Activated CD4-positive, CD25-positive, alpha-beta regulatory T cell treated with anti-CD3 and anti-CD28 coated beads, Interleukin-2, amount 50 U/mL, for 16 hours (primary cell): Measurements from ENCODE around the gene SLC32A1.

Experiments
- DNase-seq: peaks from one replicate; pipeline ENCODE4 v3.0.0-alpha.2; 2020; ENCODE audit warnings: low read depth, low spot score

The SLC32A1 gene

GRCh38 chr20:38723848-38724625 lies at the start of gene SLC32A1:
Gene SLC32A1, plus strand, starts transcription at chr20:38724486. Its CDS starts 239 bp downstream, at chr20:38724725.
- DNase-seq: no peak

- DNase-seq: no peak
Observed at GRCh38 chr20:38674765-38675133, 49.5 kb upstream of the SLC32A1 start.

- no peak for DNase-seq
Observed at GRCh38 chr20:38676576-38676975, 47.7 kb upstream of the SLC32A1 start.

- no peak for DNase-seq
Observed at GRCh38 chr20:38680500-38681306, 43.6 kb upstream of the SLC32A1 start.

- no peak for DNase-seq
Observed at GRCh38 chr20:38685271-38685670, 39.0 kb upstream of the SLC32A1 start.

GRCh38 chr20:38685853-38686473 lies 38.3 kb upstream of the SLC32A1 start:
- no peak for DNase-seq

- no peak for DNase-seq
Observed at GRCh38 chr20:38692436-38693411, 31.6 kb upstream of the SLC32A1 start.

GRCh38 chr20:38697306-38697705 lies 27.0 kb upstream of the SLC32A1 start:
- no peak for DNase-seq

GRCh38 chr20:38698541-38698940 lies 25.7 kb upstream of the SLC32A1 start:
- no peak for DNase-seq

GRCh38 chr20:38700141-38700540 lies 24.1 kb upstream of the SLC32A1 start:
- no peak for DNase-seq

GRCh38 chr20:38700926-38701325 lies 23.4 kb upstream of the SLC32A1 start:
- no peak for DNase-seq

GRCh38 chr20:38703526-38703925 lies 20.8 kb upstream of the SLC32A1 start:
- no peak for DNase-seq

- no peak for DNase-seq
Observed at GRCh38 chr20:38704136-38704535, 20.1 kb upstream of the SLC32A1 start.

GRCh38 chr20:38706509-38706908 lies 17.8 kb upstream of the SLC32A1 start:
- DNase-seq: no peak

GRCh38 chr20:38714308-38714707 lies 10.0 kb upstream of the SLC32A1 start:
- DNase-seq: no peak

GRCh38 chr20:38715646-38716045 lies 8.6 kb upstream of the SLC32A1 start:
- DNase-seq: no peak

GRCh38 chr20:38722683-38723016 lies 1.6 kb upstream of the SLC32A1 start:
- DNase-seq: no peak

GRCh38 chr20:38723017-38723847 lies 1.1 kb upstream of the SLC32A1 start:
- no peak for DNase-seq

GRCh38 chr20:38724626-38725147 lies 401 bp downstream of the SLC32A1 start:
- DNase-seq: no peak
